ENCODE results near the gene EPB41L4A. TPM values are rescaled to one million over a fixed set of nuclear protein-coding genes. Genes with fewer than 3 reads are reported as not detected.

EPB41L4A gene
- total and polyA plus RNA-seq, 2 experiments from 2014 or later, result 0.11 to 0.76 TPM

- no peaks in the 10 kb centered on the region for H4K20me1 ChIP-seq (ENCODE audit: insufficient read depth)
- H3K9me2 ChIP-seq (ENCODE audit: insufficient read depth), result no peaks in the 10 kb centered on the region
- 5% methylated on average over 33 to 35 of the region's 64 CpGs for WGBS, 2 experiments (ENCODE audit: low coverage in 1 of 2, low lambda C conversion rate in 2 of 2, missing lambda C conversion rate in 2 of 2)
- H3K9ac ChIP-seq, result no peak overlapping the region
- peak; percentile 68 for DNase-seq
- peaks cover 57% of the 10 kb centered on the region for H3K27me3 ChIP-seq (replicated peaks; ENCODE audit: insufficient read depth)
- H3K9me3 ChIP-seq (ENCODE audit: low read depth), result no peaks in the 10 kb centered on the region
- TF ChIP-seq EZH2 (IDR thresholded peaks at IDR 0.05; ENCODE audit: insufficient read depth, poor library complexity, severe bottlenecking), result no peak
- no peak for TF ChIP-seq EZH2phosphoT487 (IDR thresholded peaks at IDR 0.05; ENCODE audit: insufficient read depth, low read depth)
- no peaks in the 10 kb centered on the region for H3K79me2 ChIP-seq (ENCODE audit: insufficient read depth)
- in situ Hi-C loops (cut with MboI), result no loop called here
- H3K4me3 ChIP-seq, result peak overlapping the region; percentile 70
- H3K27ac ChIP-seq, result no peak overlapping the region
- H2AFZ ChIP-seq, result peak overlapping the region; percentile 77
- H3K4me2 ChIP-seq (ENCODE audit: unreplicated experiment), result peak overlapping the region; percentile 76
- H3K4me1 ChIP-seq (ENCODE audit: insufficient read depth), result peaks cover 11% of the 10 kb centered on the region
- no peaks in the 10 kb centered on the region for H3K36me3 ChIP-seq (ENCODE audit: low read depth)
- peaks cover 13% of the 10 kb centered on the region; the same call in 1 of the 2 replicates for H3F3A ChIP-seq (ENCODE audit: insufficient read depth)
Observed at GRCh38 chr5:112419986-112420864, 1.1 kb upstream of the EPB41L4A start.

- H4K20me1 ChIP-seq (ENCODE audit: insufficient read depth), result no peaks in the 10 kb centered on the region
- H3K79me2 ChIP-seq (ENCODE audit: insufficient read depth), result no peaks in the 10 kb centered on the region
- peaks cover 11% of the 10 kb centered on the region for H3K4me1 ChIP-seq (ENCODE audit: insufficient read depth)
- no peaks in the 10 kb centered on the region for H3K9me3 ChIP-seq (ENCODE audit: low read depth)
- no peaks in the 10 kb centered on the region for H3K9me2 ChIP-seq (ENCODE audit: insufficient read depth)
- peak overlapping the region; percentile 77 for H2AFZ ChIP-seq
- in situ Hi-C loops (cut with MboI), result no loop called here
- WGBS, 2 experiments (ENCODE audit: low coverage in 1 of 2, low lambda C conversion rate in 2 of 2, missing lambda C conversion rate in 2 of 2), result 3% methylated on average over 26 to 38 of the region's 39 CpGs
- peak overlapping the region; percentile 76 for H3K4me2 ChIP-seq (ENCODE audit: unreplicated experiment)
- H3K4me3 ChIP-seq, result peak overlapping the region; percentile 70
- DNase-seq, result peak; percentile 12
- H3K36me3 ChIP-seq (ENCODE audit: low read depth), result no peaks in the 10 kb centered on the region
- H3K9ac ChIP-seq, result no peak overlapping the region
- peaks cover 48% of the 10 kb centered on the region for H3K27me3 ChIP-seq (replicated peaks; ENCODE audit: insufficient read depth)
- H3K27ac ChIP-seq, result no peak overlapping the region
- H3F3A ChIP-seq (ENCODE audit: insufficient read depth), result peaks cover 13% of the 10 kb centered on the region; the same call in 1 of the 2 replicates
- TF ChIP-seq EZH2phosphoT487 (IDR thresholded peaks at IDR 0.05; ENCODE audit: insufficient read depth, low read depth) (no peak), EZH2 (IDR thresholded peaks at IDR 0.05; ENCODE audit: insufficient read depth, poor library complexity, severe bottlenecking) (no peak)
Observed at GRCh38 chr5:112418659-112419163, 366 bp downstream of the EPB41L4A start.

- H2AFZ ChIP-seq, result peak overlapping the region; percentile 77
- WGBS, 2 experiments (ENCODE audit: low coverage in 1 of 2, low lambda C conversion rate in 2 of 2, missing lambda C conversion rate in 2 of 2), result 2% methylated on average over 26 of the region's 26 CpGs
- H3K4me1 ChIP-seq (ENCODE audit: insufficient read depth), result peaks cover 11% of the 10 kb centered on the region
- DNase-seq, result peak; percentile 60
- H3K79me2 ChIP-seq (ENCODE audit: insufficient read depth), result no peaks in the 10 kb centered on the region
- H3K27ac ChIP-seq, result no peak overlapping the region
- H3K4me2 ChIP-seq (ENCODE audit: unreplicated experiment), result peak overlapping the region; percentile 76
- peaks cover 13% of the 10 kb centered on the region; the same call in 1 of the 2 replicates for H3F3A ChIP-seq (ENCODE audit: insufficient read depth)
- no peaks in the 10 kb centered on the region for H3K36me3 ChIP-seq (ENCODE audit: low read depth)
- no peaks in the 10 kb centered on the region for H3K9me3 ChIP-seq (ENCODE audit: low read depth)
- no peaks in the 10 kb centered on the region for H3K9me2 ChIP-seq (ENCODE audit: insufficient read depth)
- peak overlapping the region; percentile 70 for H3K4me3 ChIP-seq
- no peak for TF ChIP-seq EZH2phosphoT487 (IDR thresholded peaks at IDR 0.05; ENCODE audit: insufficient read depth, low read depth)
- no peak overlapping the region for H3K9ac ChIP-seq
- in situ Hi-C loops (cut with MboI), result no loop called here
- H4K20me1 ChIP-seq (ENCODE audit: insufficient read depth), result no peaks in the 10 kb centered on the region
- H3K27me3 ChIP-seq (replicated peaks; ENCODE audit: insufficient read depth), result peaks cover 45% of the 10 kb centered on the region
Observed at GRCh38 chr5:112417931-112418658, 982 bp downstream of the EPB41L4A start.

- H3F3A ChIP-seq (ENCODE audit: insufficient read depth), result peaks cover 13% of the 10 kb centered on the region; the same call in 1 of the 2 replicates
- 59 to 65% methylated on average over 2 of the region's 2 CpGs for WGBS, 2 experiments (ENCODE audit: low coverage in 1 of 2, low lambda C conversion rate in 2 of 2, missing lambda C conversion rate in 2 of 2)
- H4K20me1 ChIP-seq (ENCODE audit: insufficient read depth), result no peaks in the 10 kb centered on the region
- no peak overlapping the region for H3K4me3 ChIP-seq
- no peak overlapping the region for H2AFZ ChIP-seq
- no peaks in the 10 kb centered on the region for H3K79me2 ChIP-seq (ENCODE audit: insufficient read depth)
- no peaks in the 10 kb centered on the region for H3K9me3 ChIP-seq (ENCODE audit: low read depth)
- no peak overlapping the region for H3K27ac ChIP-seq
- H3K4me2 ChIP-seq (ENCODE audit: unreplicated experiment), result no peak overlapping the region
- no peak overlapping the region for H3K9ac ChIP-seq
- in situ Hi-C loops (cut with MboI), result no loop called here
- peaks cover 11% of the 10 kb centered on the region for H3K4me1 ChIP-seq (ENCODE audit: insufficient read depth)
- no peaks in the 10 kb centered on the region for H3K9me2 ChIP-seq (ENCODE audit: insufficient read depth)
- H3K27me3 ChIP-seq (replicated peaks; ENCODE audit: insufficient read depth), result peaks cover 37% of the 10 kb centered on the region
- H3K36me3 ChIP-seq (ENCODE audit: low read depth), result no peaks in the 10 kb centered on the region
- DNase-seq, result no peak
- TF ChIP-seq EZH2phosphoT487 (IDR thresholded peaks at IDR 0.05; ENCODE audit: insufficient read depth, low read depth) (no peak), EZH2 (IDR thresholded peaks at IDR 0.05; ENCODE audit: insufficient read depth, poor library complexity, severe bottlenecking) (no peak)
Observed at GRCh38 chr5:112415552-112415951, 3.5 kb downstream of the EPB41L4A start.

Measured in GM23248 (cell line).